Measurements from ENCODE around the gene SLCO2A1.

DNA sequence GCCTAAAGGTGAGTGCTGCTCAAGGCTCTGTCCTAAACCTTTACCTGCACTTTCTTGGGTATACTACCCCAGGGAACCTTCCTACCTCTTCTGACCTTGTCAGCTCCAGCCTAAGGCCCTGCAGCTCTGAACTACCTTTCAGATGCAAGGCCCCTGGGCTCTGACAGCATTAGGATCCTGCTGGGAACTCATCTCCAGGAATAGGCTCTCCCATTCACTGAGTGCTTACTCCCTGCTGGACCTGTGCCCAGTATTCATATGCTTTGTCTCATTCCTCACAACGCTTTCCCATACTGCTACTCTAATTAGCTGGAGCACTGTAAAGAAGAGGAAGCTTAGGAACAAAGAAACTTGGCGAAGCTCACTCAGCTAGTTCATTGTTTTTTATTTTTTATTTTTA, 80.3 kb downstream of the SLCO2A1 start:
- TF ChIP-seq, protein P1, sequence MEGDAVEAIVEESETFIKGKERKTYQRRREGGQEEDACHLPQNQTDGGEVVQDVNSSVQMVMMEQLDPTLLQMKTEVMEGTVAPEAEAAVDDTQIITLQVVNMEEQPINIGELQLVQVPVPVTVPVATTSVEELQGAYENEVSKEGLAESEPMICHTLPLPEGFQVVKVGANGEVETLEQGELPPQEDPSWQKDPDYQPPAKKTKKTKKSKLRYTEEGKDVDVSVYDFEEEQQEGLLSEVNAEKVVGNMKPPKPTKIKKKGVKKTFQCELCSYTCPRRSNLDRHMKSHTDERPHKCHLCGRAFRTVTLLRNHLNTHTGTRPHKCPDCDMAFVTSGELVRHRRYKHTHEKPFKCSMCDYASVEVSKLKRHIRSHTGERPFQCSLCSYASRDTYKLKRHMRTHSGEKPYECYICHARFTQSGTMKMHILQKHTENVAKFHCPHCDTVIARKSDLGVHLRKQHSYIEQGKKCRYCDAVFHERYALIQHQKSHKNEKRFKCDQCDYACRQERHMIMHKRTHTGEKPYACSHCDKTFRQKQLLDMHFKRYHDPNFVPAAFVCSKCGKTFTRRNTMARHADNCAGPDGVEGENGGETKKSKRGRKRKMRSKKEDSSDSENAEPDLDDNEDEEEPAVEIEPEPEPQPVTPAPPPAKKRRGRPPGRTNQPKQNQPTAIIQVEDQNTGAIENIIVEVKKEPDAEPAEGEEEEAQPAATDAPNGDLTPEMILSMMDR (IDR thresholded peaks at IDR 0.05): no peak
- no peak for TF ChIP-seq POLR2A (IDR thresholded peaks at IDR 0.05)
